HT-29 (cell line): ENCODE results near the gene CIB1. TPM values are rescaled to one million over a fixed set of nuclear protein-coding genes. Genes with fewer than 3 reads are reported as not detected.
"Not testable (repeated sequence)": the region's sequence is repeated elsewhere in the genome, so short reads cannot be mapped to it uniquely, and the experiment has no call there.

Experiments used
- DNase-seq: peaks from one replicate; pipeline ENCODE4 v3.0.0-alpha.2; 2015; ENCODE audit warnings: low spot score
- total RNA-seq: library from RNA; depleted of rRNA; stranded (reverse); fragments of >200 nt; shearing (Covaris generic); gene quantifications from 2 replicates; pipeline ENCODE4 v1.2.3, GENCODE V29; 2014; rRNA removed

CIB1 gene
- total RNA-seq, result 165 and 178 TPM in 2 replicates

- peak; percentile 99 for DNase-seq
Observed at GRCh38 chr15:90233387-90234095, at the start of gene CIB1. Gene CIB1 (minus strand): TSS chr15:90233941. CDS start chr15:90233885, 56 bp downstream.

GRCh38 chr15:90281637-90282036 lies 47.9 kb upstream of the CIB1 start:
- not testable (repeated sequence) for DNase-seq

- not testable (repeated sequence) for DNase-seq
Observed at GRCh38 chr15:90280743-90281142, 47.0 kb upstream of the CIB1 start.

- not testable (repeated sequence) for DNase-seq
Observed at GRCh38 chr15:90278467-90278866, 44.7 kb upstream of the CIB1 start.

GRCh38 chr15:90271459-90272166 lies 37.9 kb upstream of the CIB1 start:
- DNase-seq, result no peak

- no peak for DNase-seq
Observed at GRCh38 chr15:90270502-90271150, 36.9 kb upstream of the CIB1 start.

GRCh38 chr15:90268415-90268814 lies 34.7 kb upstream of the CIB1 start:
- DNase-seq, result no peak

- DNase-seq, result no peak
Observed at GRCh38 chr15:90266485-90266884, 32.7 kb upstream of the CIB1 start.

GRCh38 chr15:90266061-90266431 lies 32.3 kb upstream of the CIB1 start:
- DNase-seq, result peak; percentile 64

GRCh38 chr15:90265271-90266060 lies 31.7 kb upstream of the CIB1 start, which contains the start of gene NGRN:
Gene NGRN (plus strand): TSS chr15:90265672. CDS start chr15:90265713, 41 bp downstream.
- peak; percentile 95 for DNase-seq

- DNase-seq, result peak; percentile 88
Observed at GRCh38 chr15:90264671-90265070, 30.9 kb upstream of the CIB1 start.

GRCh38 chr15:90262426-90262825 lies 28.7 kb upstream of the CIB1 start:
- no peak for DNase-seq

GRCh38 chr15:90261811-90262210 lies 28.1 kb upstream of the CIB1 start:
- DNase-seq, result no peak

GRCh38 chr15:90260731-90261130 lies 27.0 kb upstream of the CIB1 start:
- not testable (repeated sequence) for DNase-seq

- no peak for DNase-seq
Observed at GRCh38 chr15:90259524-90259923, 25.8 kb upstream of the CIB1 start.

GRCh38 chr15:90257776-90258175 lies 24.0 kb upstream of the CIB1 start:
- DNase-seq, result no peak

GRCh38 chr15:90249203-90249863 lies 15.6 kb upstream of the CIB1 start, which contains the start of gene TTLL13:
Gene TTLL13 (plus strand): TSS chr15:90249556. CDS start chr15:90250631, 1,075 bp downstream.
- DNase-seq, result peak; percentile 97

- no peak for DNase-seq
Observed at GRCh38 chr15:90248789-90249202, 15.1 kb upstream of the CIB1 start.

GRCh38 chr15:90243943-90244639 lies 10.3 kb upstream of the CIB1 start:
- DNase-seq, result no peak
